HPDE6-E6E7 (cell line): ENCODE measurements around the gene SDK1.

ENCODE experiments used
- DNase-seq: peaks from one replicate; pipeline ENCODE4 v3.0.0; 2011; ENCODE audit warnings: missing footprints; ENCODE audit errors: extremely low spot score

SDK1 gene

GRCh38 chr7:3880228-3880987, 579.4 kb downstream of the SDK1 start:
- no peak for DNase-seq

- DNase-seq, result no peak
These were observed 581.7 kb downstream of the SDK1 start for GRCh38 chr7:3882782-3883181.

GRCh38 chr7:3884543-3884942, 583.5 kb downstream of the SDK1 start:
- no peak for DNase-seq

- DNase-seq, result no peak
These were observed 586.1 kb downstream of the SDK1 start for GRCh38 chr7:3887096-3887690.

- DNase-seq, result no peak
These were observed 587.0 kb downstream of the SDK1 start for GRCh38 chr7:3888096-3888495.

- no peak for DNase-seq
These were observed 591.1 kb downstream of the SDK1 start for GRCh38 chr7:3892157-3892556.

- no peak for DNase-seq
These were observed 591.6 kb downstream of the SDK1 start for GRCh38 chr7:3892686-3893085.

GRCh38 chr7:3893151-3893788, 592.2 kb downstream of the SDK1 start:
- DNase-seq, result no peak

- DNase-seq, result no peak
These were observed 592.7 kb downstream of the SDK1 start for GRCh38 chr7:3893789-3894153.

GRCh38 chr7:3895341-3896116, 594.5 kb downstream of the SDK1 start:
- DNase-seq, result no peak

- no peak for DNase-seq
These were observed 595.2 kb downstream of the SDK1 start for GRCh38 chr7:3896169-3896765.

- DNase-seq, result no peak
These were observed 596.6 kb downstream of the SDK1 start for GRCh38 chr7:3897430-3898372.

GRCh38 chr7:3899559-3899991, 598.5 kb downstream of the SDK1 start:
- DNase-seq, result no peak

GRCh38 chr7:3908153-3908552, 607.1 kb downstream of the SDK1 start:
- no peak for DNase-seq

GRCh38 chr7:3909128-3909527, 608.1 kb downstream of the SDK1 start:
- no peak for DNase-seq

- no peak for DNase-seq
These were observed 609.0 kb downstream of the SDK1 start for GRCh38 chr7:3910054-3910453.

- no peak for DNase-seq
These were observed 610.6 kb downstream of the SDK1 start for GRCh38 chr7:3911685-3912084.

GRCh38 chr7:3912291-3912690, 611.2 kb downstream of the SDK1 start:
- no peak for DNase-seq

GRCh38 chr7:3914051-3914775, 613.2 kb downstream of the SDK1 start:
- no peak for DNase-seq

- no peak for DNase-seq
These were observed 614.4 kb downstream of the SDK1 start for GRCh38 chr7:3915337-3915878.
